ENCODE measurements around the gene PFKL.
A peak's percentile ranks its signal among the peaks of the same experiment; 100 is the strongest.

Gene PFKL

DNA sequence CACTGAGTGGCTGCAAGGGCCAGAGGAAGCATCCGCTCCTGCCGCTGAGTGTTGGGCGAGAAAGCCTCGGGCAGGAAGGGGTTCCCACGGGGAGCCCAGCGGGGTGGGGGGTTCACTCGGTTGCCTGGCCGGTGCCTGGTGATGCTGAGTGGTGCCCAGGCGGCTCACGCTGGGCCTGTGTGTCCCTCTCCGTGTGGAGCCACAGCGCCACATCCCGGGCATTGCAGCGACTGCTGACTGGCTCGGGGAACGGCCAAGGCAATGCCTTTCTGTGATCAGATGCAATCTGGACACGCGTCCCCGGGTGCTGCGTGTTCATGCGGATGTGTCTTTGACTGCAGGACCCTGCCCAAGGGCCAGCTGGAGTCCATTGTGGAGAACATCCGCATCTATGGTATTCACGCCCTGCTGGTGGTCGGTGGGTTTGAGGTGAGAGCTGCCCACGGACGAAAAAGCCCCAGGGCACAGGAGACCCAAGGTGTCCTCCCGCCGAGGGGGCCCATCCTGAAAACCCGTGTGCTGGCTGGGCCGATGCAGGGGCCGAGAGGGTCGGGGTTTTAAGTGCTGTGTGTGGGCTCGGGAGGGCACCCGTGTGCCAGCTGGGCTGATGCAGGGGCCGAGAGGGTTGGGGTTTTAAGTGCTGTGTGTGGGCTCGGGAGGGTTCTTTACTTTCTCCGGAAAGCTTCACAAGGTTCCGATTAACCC is 22.9 kb downstream of the PFKL start:
- H3K9me3 Mint-ChIP-seq: no peaks in the 10 kb centered on the region
- H3K27me3 Mint-ChIP-seq: no peaks in the 10 kb centered on the region
- DNase-seq: no peak
- H3K4me3 Mint-ChIP-seq: no peak overlapping the region
- H3K27ac Mint-ChIP-seq: no peak overlapping the region
- no peaks in the 10 kb centered on the region for H3K4me1 Mint-ChIP-seq
- no peak for ATAC-seq
- peaks cover 3% of the 10 kb centered on the region for H3K36me3 Mint-ChIP-seq (ENCODE audit: low read depth)

DNA sequence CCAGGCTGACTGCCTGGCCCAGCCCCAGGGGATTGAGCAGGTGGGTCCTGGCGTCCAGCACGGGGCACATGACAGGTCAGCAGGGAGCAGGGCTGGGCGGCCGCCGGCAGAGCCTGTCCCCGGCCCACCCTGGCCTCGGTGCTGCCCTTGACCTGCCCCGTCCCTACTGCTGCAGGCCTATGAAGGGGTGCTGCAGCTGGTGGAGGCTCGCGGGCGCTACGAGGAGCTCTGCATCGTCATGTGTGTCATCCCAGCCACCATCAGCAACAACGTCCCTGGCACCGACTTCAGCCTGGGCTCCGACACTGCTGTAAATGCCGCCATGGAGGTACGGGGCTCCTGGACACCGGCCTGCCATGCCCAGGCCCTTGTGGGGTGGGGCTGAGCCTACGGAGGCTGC is 23.7 kb downstream of the PFKL start:
- peaks cover 3% of the 10 kb centered on the region for H3K36me3 Mint-ChIP-seq (ENCODE audit: low read depth)
- H3K27ac Mint-ChIP-seq: no peak overlapping the region
- no peaks in the 10 kb centered on the region for H3K9me3 Mint-ChIP-seq
- DNase-seq: no peak
- no peaks in the 10 kb centered on the region for H3K27me3 Mint-ChIP-seq
- no peaks in the 10 kb centered on the region for H3K4me1 Mint-ChIP-seq
- no peak overlapping the region for H3K4me3 Mint-ChIP-seq
- ATAC-seq: no peak

DNA sequence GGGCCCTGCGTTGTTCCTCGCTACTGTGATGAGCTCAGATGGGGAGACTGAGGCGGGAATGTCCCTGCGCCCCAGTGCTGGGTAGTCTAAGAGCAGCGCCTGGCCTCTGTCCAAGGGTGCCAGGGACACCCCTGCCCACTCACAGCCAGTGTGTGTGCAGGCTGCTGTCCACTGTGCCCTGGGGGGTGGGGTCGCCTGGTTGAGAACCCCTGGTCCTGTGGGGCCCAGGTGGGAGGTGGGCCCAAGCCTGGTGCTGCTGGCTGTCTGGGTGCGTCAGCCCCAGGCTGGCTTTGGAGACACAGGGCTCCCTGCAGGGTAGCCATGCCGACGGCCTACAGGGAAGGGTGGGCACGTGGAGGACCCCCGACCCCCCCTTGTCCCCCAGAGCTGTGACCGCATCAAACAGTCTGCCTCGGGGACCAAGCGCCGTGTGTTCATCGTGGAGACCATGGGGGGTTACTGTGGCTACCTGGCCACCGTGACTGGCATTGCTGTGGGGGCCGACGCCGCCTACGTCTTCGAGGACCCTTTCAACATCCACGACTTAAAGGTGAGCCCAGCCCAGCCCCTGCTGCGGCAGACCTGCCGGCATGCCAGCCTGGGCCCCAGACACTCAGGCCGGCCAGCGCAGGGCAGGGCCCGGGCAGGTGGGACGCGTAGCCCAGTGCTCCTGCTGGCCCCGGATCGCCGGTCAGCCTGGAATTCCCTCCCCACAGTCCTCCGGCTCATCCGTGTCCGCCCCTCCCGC is 24.4 kb downstream of the PFKL start:
- ATAC-seq: no peak
- Mint-ChIP-seq H3K4me1 (no peaks in the 10 kb centered on the region), H3K9me3 (no peaks in the 10 kb centered on the region), H3K27me3 (no peaks in the 10 kb centered on the region), H3K27ac (no peak overlapping the region), H3K36me3 (ENCODE audit: low read depth) (peaks cover 3% of the 10 kb centered on the region), H3K4me3 (no peak overlapping the region)
- DNase-seq: no peak

GRCh38 chr21:44324854-44325107 is 24.9 kb downstream of the PFKL start:
- Mint-ChIP-seq H3K27me3 (no peaks in the 10 kb centered on the region), H3K4me1 (no peaks in the 10 kb centered on the region), H3K27ac (no peak overlapping the region), H3K36me3 (ENCODE audit: low read depth) (peaks cover 3% of the 10 kb centered on the region), H3K4me3 (no peak overlapping the region), H3K9me3 (no peaks in the 10 kb centered on the region)
- DNase-seq: no peak
- ATAC-seq: no peak

- Mint-ChIP-seq H3K4me1 (no peaks in the 10 kb centered on the region), H3K36me3 (ENCODE audit: low read depth) (peaks cover 3% of the 10 kb centered on the region), H3K4me3 (no peak overlapping the region), H3K9me3 (no peaks in the 10 kb centered on the region), H3K27ac (no peak overlapping the region), H3K27me3 (no peaks in the 10 kb centered on the region)
- DNase-seq (no peak), ATAC-seq (no peak)
These were observed 25.8 kb downstream of the PFKL start for GRCh38 chr21:44325386-44326271.

GRCh38 chr21:44326272-44326647 is 26.4 kb downstream of the PFKL start:
- DNase-seq: no peak
- no peak overlapping the region for H3K27ac Mint-ChIP-seq
- H3K27me3 Mint-ChIP-seq: no peaks in the 10 kb centered on the region
- H3K4me3 Mint-ChIP-seq: no peak overlapping the region
- no peak for ATAC-seq
- H3K36me3 Mint-ChIP-seq (ENCODE audit: low read depth): peaks cover 3% of the 10 kb centered on the region
- no peaks in the 10 kb centered on the region for H3K9me3 Mint-ChIP-seq
- H3K4me1 Mint-ChIP-seq: no peaks in the 10 kb centered on the region

DNA sequence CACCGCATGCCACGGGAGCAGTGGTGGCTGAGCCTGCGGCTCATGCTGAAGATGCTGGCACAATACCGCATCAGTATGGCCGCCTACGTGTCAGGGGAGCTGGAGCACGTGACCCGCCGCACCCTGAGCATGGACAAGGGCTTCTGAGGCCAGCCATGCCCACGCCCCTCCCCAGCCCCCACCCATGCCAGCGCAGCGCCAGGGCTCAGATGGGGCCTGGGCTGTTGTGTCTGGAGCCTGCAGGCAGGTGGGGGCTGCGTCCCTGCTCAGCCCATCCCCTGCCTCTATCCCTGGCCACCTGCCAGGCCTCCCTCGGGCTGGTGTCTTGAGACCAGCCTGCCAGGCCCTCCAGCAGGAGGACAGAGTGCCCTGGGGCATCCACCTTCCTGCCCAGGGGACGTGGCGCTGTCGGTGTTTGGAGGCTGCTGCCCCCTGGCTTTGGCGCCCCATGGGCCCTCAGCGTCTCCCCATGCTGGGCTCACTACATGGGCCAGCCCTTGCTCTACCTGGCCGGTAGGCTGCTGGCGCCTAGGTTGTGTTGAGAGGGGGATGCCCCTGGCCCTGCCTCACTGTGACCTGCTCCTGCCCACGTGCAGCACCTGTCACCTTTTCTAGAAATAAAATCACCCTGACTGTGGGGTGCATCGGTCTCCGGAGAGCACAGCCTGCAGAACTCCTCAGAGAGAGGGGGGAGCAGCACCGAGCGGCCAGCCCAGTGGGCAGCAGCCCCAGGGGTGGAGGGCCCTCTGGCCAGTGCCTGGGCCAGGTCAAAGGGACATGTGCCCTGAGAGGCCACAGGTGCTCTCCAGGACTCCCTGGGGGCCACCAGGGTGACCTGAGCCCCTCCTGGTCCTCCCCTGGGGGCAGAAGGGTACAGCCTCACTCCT is 27.1 kb downstream of the PFKL start:
- H3K4me3 Mint-ChIP-seq: no peak overlapping the region
- peaks cover 5% of the 10 kb centered on the region for H3K36me3 Mint-ChIP-seq (ENCODE audit: low read depth)
- no peak for ATAC-seq
- DNase-seq: no peak
- no peaks in the 10 kb centered on the region for H3K4me1 Mint-ChIP-seq
- H3K27me3 Mint-ChIP-seq: no peaks in the 10 kb centered on the region
- no peaks in the 10 kb centered on the region for H3K9me3 Mint-ChIP-seq
- no peak overlapping the region for H3K27ac Mint-ChIP-seq

DNA sequence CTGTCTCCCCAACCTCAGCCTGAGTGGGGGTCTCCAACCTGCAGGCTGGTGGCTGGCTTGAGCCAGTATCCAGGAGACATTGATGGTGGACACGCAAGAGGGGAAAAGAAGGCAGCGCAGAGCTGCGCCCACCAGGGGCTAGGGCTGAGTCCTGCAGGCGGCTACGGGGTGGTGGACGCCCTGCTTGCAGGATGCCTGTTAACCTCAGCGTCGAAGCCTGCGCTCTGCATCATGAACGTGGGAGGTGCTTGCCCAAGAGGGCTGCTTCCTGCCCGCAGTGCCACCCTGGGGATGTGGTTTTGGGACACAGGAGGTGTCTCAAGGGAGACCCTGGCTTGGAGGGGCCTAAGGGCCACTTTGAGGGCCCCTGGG is 27.7 kb downstream of the PFKL start:
- Mint-ChIP-seq H3K27ac (no peak overlapping the region), H3K4me1 (no peaks in the 10 kb centered on the region), H3K9me3 (no peaks in the 10 kb centered on the region), H3K4me3 (no peak overlapping the region), H3K36me3 (ENCODE audit: low read depth) (peaks cover 6% of the 10 kb centered on the region), H3K27me3 (no peaks in the 10 kb centered on the region)
- DNase-seq (no peak), ATAC-seq (no peak)

DNA sequence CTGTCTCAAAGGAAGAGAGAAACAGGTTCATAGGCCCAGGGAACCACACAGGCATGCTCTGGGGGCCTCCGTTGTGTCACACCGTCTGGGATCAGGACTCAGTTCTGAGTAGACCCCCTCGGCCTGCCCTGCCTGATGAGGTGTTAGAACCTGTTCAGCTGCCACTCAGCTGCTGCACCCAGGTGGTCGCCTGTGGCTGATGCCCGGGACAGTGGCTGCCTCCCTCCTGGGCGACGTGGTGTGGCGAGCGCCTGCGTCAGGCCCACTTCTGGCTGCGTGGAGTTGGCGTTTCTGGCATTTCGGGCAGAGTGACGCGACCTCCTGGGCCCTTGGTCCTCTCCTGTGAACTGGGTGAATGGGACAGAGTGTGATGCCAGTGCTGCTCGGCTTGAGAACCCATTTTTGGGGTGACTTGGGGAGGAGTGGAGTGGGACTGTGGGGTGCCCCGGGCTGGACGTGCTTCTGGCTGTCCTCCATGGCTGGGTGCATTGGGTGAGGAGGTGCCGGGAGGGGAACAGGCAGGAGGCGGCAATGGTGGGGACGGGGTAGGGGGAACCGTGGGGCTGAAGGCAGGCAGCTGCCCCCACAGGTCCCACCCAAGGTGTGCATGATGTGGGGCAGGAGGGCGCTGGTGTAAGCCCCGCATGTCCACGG is 28.5 kb downstream of the PFKL start:
- no peaks in the 10 kb centered on the region for H3K4me1 Mint-ChIP-seq
- H3K4me3 Mint-ChIP-seq: no peak overlapping the region
- H3K27me3 Mint-ChIP-seq: no peaks in the 10 kb centered on the region
- no peak overlapping the region for H3K27ac Mint-ChIP-seq
- H3K36me3 Mint-ChIP-seq (ENCODE audit: low read depth): peaks cover 3% of the 10 kb centered on the region
- no peak for ATAC-seq
- H3K9me3 Mint-ChIP-seq: no peaks in the 10 kb centered on the region
- DNase-seq: no peak

- Mint-ChIP-seq H3K4me1 (no peaks in the 10 kb centered on the region), H3K9me3 (no peaks in the 10 kb centered on the region), H3K36me3 (ENCODE audit: low read depth) (peaks cover 3% of the 10 kb centered on the region), H3K4me3 (no peak overlapping the region), H3K27me3 (no peaks in the 10 kb centered on the region), H3K27ac (peak overlapping the region; percentile 29)
- no peak for ATAC-seq
- DNase-seq: no peak
These were observed 29.4 kb downstream of the PFKL start for GRCh38 chr21:44329086-44329889.

DNA sequence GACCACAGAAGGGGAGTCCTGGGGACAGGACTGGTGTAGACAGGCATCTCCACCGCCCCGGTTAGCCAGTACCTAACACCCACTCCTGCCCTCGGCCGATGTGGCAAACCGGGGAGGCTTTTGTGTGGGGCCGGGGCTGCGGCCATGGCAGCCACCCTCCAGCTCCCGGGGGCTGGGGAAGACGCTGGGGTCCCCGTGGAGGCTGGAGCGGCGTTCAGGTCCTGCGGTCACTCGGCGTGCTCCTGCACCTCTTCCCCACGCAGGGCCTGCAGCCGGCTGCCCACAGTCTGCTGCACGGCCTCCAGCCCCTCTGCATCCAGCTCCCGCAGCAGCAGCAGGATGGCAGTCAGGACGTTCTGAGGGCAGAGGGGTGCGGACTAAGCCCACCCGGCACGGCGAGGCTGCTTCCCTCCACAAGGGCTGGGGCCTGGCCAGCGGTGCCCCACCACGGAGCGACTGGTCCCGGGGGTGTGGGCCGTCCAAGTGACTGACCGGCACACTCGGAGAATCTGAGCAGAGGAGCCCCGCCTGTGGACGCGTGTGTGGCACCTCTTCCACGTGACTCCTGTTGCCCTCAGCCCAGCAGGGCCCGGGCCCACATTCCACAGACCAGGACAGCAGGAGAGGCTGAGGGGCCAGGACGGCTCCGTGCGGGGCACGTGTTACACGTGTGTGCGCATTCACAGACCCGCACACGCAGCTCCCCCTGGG is 30.3 kb downstream of the PFKL start:
- ATAC-seq (no peak), DNase-seq (no peak)
- no peaks in the 10 kb centered on the region for H3K27me3 Mint-ChIP-seq
- peaks cover 3% of the 10 kb centered on the region for H3K36me3 Mint-ChIP-seq (ENCODE audit: low read depth)
- H3K9me3 Mint-ChIP-seq: no peaks in the 10 kb centered on the region
- H3K4me3 Mint-ChIP-seq: no peak overlapping the region
- H3K4me1 Mint-ChIP-seq: no peaks in the 10 kb centered on the region
- H3K27ac Mint-ChIP-seq: no peak overlapping the region

- no peak overlapping the region for H3K27ac Mint-ChIP-seq
- no peaks in the 10 kb centered on the region for H3K9me3 Mint-ChIP-seq
- H3K4me1 Mint-ChIP-seq: no peaks in the 10 kb centered on the region
- peaks cover 3% of the 10 kb centered on the region for H3K36me3 Mint-ChIP-seq (ENCODE audit: low read depth)
- DNase-seq (no peak), ATAC-seq (no peak)
- no peak overlapping the region for H3K4me3 Mint-ChIP-seq
- H3K27me3 Mint-ChIP-seq: no peaks in the 10 kb centered on the region
These were observed 30.8 kb downstream of the PFKL start for GRCh38 chr21:44330698-44331097.

- Mint-ChIP-seq H3K36me3 (ENCODE audit: low read depth) (peaks cover 3% of the 10 kb centered on the region), H3K4me3 (no peak overlapping the region), H3K27ac (peak overlapping the region; percentile 39), H3K27me3 (no peaks in the 10 kb centered on the region), H3K9me3 (no peaks in the 10 kb centered on the region), H3K4me1 (no peaks in the 10 kb centered on the region)
- DNase-seq (no peak), ATAC-seq (no peak)
These were observed 31.4 kb downstream of the PFKL start for GRCh38 chr21:44331209-44331608.
